NK-92 (cell line): ENCODE results near the gene PVALEF.

Source experiments
- DNase-seq: peaks from one replicate; lab custom pipeline; 2025; ENCODE audit not compliant: unreplicated experiment; lab: John Stamatoyannopoulos, UW

The PVALEF gene

GRCh38 chr17:81194941-81195901 lies 29.9 kb downstream of the PVALEF start:
- DNase-seq: no peak

- no peak for DNase-seq
These were observed 30.7 kb downstream of the PVALEF start for GRCh38 chr17:81195941-81196495.

- DNase-seq: no peak
These were observed 31.4 kb downstream of the PVALEF start for GRCh38 chr17:81196505-81197408.

- no peak for DNase-seq
These were observed 32.1 kb downstream of the PVALEF start for GRCh38 chr17:81197409-81197795.

- no peak for DNase-seq
These were observed 32.7 kb downstream of the PVALEF start for GRCh38 chr17:81197831-81198490.

- no peak for DNase-seq
These were observed 33.6 kb downstream of the PVALEF start for GRCh38 chr17:81198826-81199481.

- DNase-seq: no peak
These were observed 34.1 kb downstream of the PVALEF start for GRCh38 chr17:81199482-81199830.

- no peak for DNase-seq
These were observed 34.9 kb downstream of the PVALEF start for GRCh38 chr17:81200201-81200600.

GRCh38 chr17:81200695-81201580 lies 35.6 kb downstream of the PVALEF start:
- no peak for DNase-seq

- no peak for DNase-seq
These were observed 37.0 kb downstream of the PVALEF start for GRCh38 chr17:81202318-81202717.

- DNase-seq: no peak
These were observed 37.8 kb downstream of the PVALEF start for GRCh38 chr17:81203136-81203535.

- DNase-seq: no peak
These were observed 39.3 kb downstream of the PVALEF start for GRCh38 chr17:81204578-81204977.

- DNase-seq: no peak
These were observed 40.9 kb downstream of the PVALEF start for GRCh38 chr17:81206166-81206565.

GRCh38 chr17:81206657-81207056 lies 41.4 kb downstream of the PVALEF start:
- no peak for DNase-seq

- DNase-seq: no peak
These were observed 42.6 kb downstream of the PVALEF start for GRCh38 chr17:81207610-81208581.

GRCh38 chr17:81208651-81209050 lies 43.3 kb downstream of the PVALEF start:
- no peak for DNase-seq

GRCh38 chr17:81209141-81209540 lies 43.8 kb downstream of the PVALEF start:
- DNase-seq: no peak

- no peak for DNase-seq
These were observed 45.2 kb downstream of the PVALEF start for GRCh38 chr17:81210466-81210865.
